ENCODE measurements around the gene P3H3. TPM values are rescaled to one million over a fixed set of nuclear protein-coding genes. Genes with fewer than 3 reads are reported as not detected.

The P3H3 gene
- total RNA-seq, 3 donors from 2014 or later = 7.5 to 29.5 (median 10.1) TPM

- H3K36me3 ChIP-seq = no peaks in the 10 kb centered on the region
- no peaks in the 10 kb centered on the region for H3K9me3 ChIP-seq
- no peak for TF ChIP-seq POLR2A (IDR thresholded peaks at IDR 0.05)
- no peak for TF ChIP-seq POLR2AphosphoS5 (IDR thresholded peaks at IDR 0.05)
- no peak for TF ChIP-seq CTCF (IDR thresholded peaks at IDR 0.05)
- DNase-seq (ENCODE audit: low spot score in 2 of 2) = no peak
- no peak overlapping the region for H3K27ac ChIP-seq
- H3K4me1 ChIP-seq = peaks cover 4 to 6% of the 10 kb centered on the region in 2 donors
- no peak overlapping the region for H3K4me3 ChIP-seq
- intact Hi-C loops (cut with DNase I; ENCODE audit: low total_unique reads) = no loop called here
- H3K27me3 ChIP-seq = no peaks in the 10 kb centered on the region
These were observed 21.9 kb downstream of the P3H3 start for GRCh38 chr12:6849976-6850560.

- no peak for DNase-seq (ENCODE audit: low spot score in 2 of 2)
- H3K9me3 ChIP-seq = no peaks in the 10 kb centered on the region
- H3K27me3 ChIP-seq = no peaks in the 10 kb centered on the region
- no peaks in the 10 kb centered on the region for H3K36me3 ChIP-seq
- H3K4me1 ChIP-seq = peaks cover 4 to 6% of the 10 kb centered on the region in 2 donors
- peak overlapping the region in 2 of 3 donors; percentile 74 to 80 for H3K4me3 ChIP-seq
- intact Hi-C loops (cut with DNase I; ENCODE audit: low total_unique reads) = no loop called here
- no peak for TF ChIP-seq POLR2A (IDR thresholded peaks at IDR 0.05)
- no peak for TF ChIP-seq CTCF (IDR thresholded peaks at IDR 0.05)
- no peak for TF ChIP-seq POLR2AphosphoS5 (IDR thresholded peaks at IDR 0.05)
- peak overlapping the region in 1 of 2 donors; percentile 94 for H3K27ac ChIP-seq
These were observed 22.6 kb downstream of the P3H3 start for GRCh38 chr12:6850796-6851152.

- peak within 1 kb of the TSS; percentile 74 to 80 (median 75) for H3K4me3 ChIP-seq
- intact Hi-C loops (cut with DNase I; ENCODE audit: low total_unique reads) = no loop called here
- no peaks in the 10 kb centered on the region for H3K9me3 ChIP-seq
- H3K4me1 ChIP-seq = peaks cover 4 to 6% of the 10 kb centered on the region in 2 donors
- H3K36me3 ChIP-seq = no peaks in the 10 kb centered on the region
- peak within 1 kb of the TSS; percentile 93 to 94 for H3K27ac ChIP-seq
- peak; percentile 24 for TF ChIP-seq POLR2A (IDR thresholded peaks at IDR 0.05)
- no peak for TF ChIP-seq CTCF (IDR thresholded peaks at IDR 0.05)
- peak; percentile 82 to 87 (median 85) for TF ChIP-seq POLR2AphosphoS5 (IDR thresholded peaks at IDR 0.05)
- H3K27me3 ChIP-seq = no peaks in the 10 kb centered on the region
- DNase-seq (ENCODE audit: low spot score in 2 of 2) = peak; percentile 92 to 97
These were observed 23.1 kb downstream of the P3H3 start, which contains the start of gene CDCA3 for GRCh38 chr12:6851153-6851920. Gene CDCA3, minus strand, starts transcription at chr12:6851286. Its CDS starts 334 bp downstream, at chr12:6850952.

GRCh38 chr12:6851921-6852650 lies 23.9 kb downstream of the P3H3 start, which contains the start of gene USP5:
Gene USP5, plus strand, starts transcription at chr12:6852150. Its CDS starts 30 bp downstream, at chr12:6852180.
- H3K27me3 ChIP-seq = no peaks in the 10 kb centered on the region
- H3K36me3 ChIP-seq = no peaks in the 10 kb centered on the region
- peak within 1 kb of the TSS; percentile 93 to 94 for H3K27ac ChIP-seq
- DNase-seq (ENCODE audit: low spot score in 2 of 2) = peak; percentile 98 to 99
- H3K9me3 ChIP-seq = no peaks in the 10 kb centered on the region
- H3K4me1 ChIP-seq = peaks cover 4 to 6% of the 10 kb centered on the region in 2 donors
- intact Hi-C loops (cut with DNase I; ENCODE audit: low total_unique reads) = no loop called here
- peak; percentile 85 to 90 (median 90) for TF ChIP-seq POLR2AphosphoS5 (IDR thresholded peaks at IDR 0.05)
- no peak for TF ChIP-seq CTCF (IDR thresholded peaks at IDR 0.05)
- H3K4me3 ChIP-seq = peak within 1 kb of the TSS; percentile 74 to 80 (median 75)

Data from breast epithelium (tissue), 4 donors.